ENCODE measurements around the gene ATL3.

GRCh38 chr11:63670433-63671321 lies 499 bp downstream of the ATL3 start:
- TF ChIP-seq FOSL1 (IDR thresholded peaks at IDR 0.05; ENCODE audit: low read depth) (no peak), CTCF (IDR thresholded peaks at IDR 0.05 in 2 of 3, conservative IDR thresholded peaks at IDR 0.05 in 1 of 3; ENCODE audit: borderline replicate concordance in 1 of 3, insufficient read depth in 1 of 3, low read depth in 2 of 3, low read length in 2 of 3) (peak in 2 of 3 experiments; percentile 47 to 57; a peak in 5 of 6 replicates), CEBPB (IDR thresholded peaks at IDR 0.05; ENCODE audit: low read depth) (peak; percentile 55; the same call in 1 of the 2 replicates), POLR2A (IDR thresholded peaks at IDR 0.05; ENCODE audit: borderline replicate concordance, extremely low read depth, insufficient read depth, insufficient read length) (no peak), EGR1 (IDR thresholded peaks at IDR 0.05; ENCODE audit: low read depth) (no peak), EZH2phosphoT487 (IDR thresholded peaks at IDR 0.05; ENCODE audit: borderline replicate concordance) (no peak), POLR2AphosphoS5 (IDR thresholded peaks at IDR 0.05; ENCODE audit: low read depth, low read length) (no peak), EZH2 (IDR thresholded peaks at IDR 0.05) (no peak), JUND (IDR thresholded peaks at IDR 0.05) (no peak)
